NCI-H524 treated with DMSO at 0.1 percent for 48 hours (cell line): ENCODE results near the gene GXYLT2.

ENCODE experiments used
- DNase-seq: peaks from one replicate; lab custom pipeline; 2025; lab: John Stamatoyannopoulos, UW

The GXYLT2 gene

GRCh38 chr3:72932416-72932815 lies 44.6 kb downstream of the GXYLT2 start:
- no peak for DNase-seq

GRCh38 chr3:72938471-72939265 lies 50.8 kb downstream of the GXYLT2 start:
- DNase-seq, result peak; percentile 76

- no peak for DNase-seq
Observed at GRCh38 chr3:72941245-72941644, 53.4 kb downstream of the GXYLT2 start.

- no peak for DNase-seq
Observed at GRCh38 chr3:72942427-72942826, 54.6 kb downstream of the GXYLT2 start.

- DNase-seq, result no peak
Observed at GRCh38 chr3:72944696-72945095, 56.9 kb downstream of the GXYLT2 start.

- DNase-seq, result no peak
Observed at GRCh38 chr3:72947715-72948490, 60.1 kb downstream of the GXYLT2 start.

GRCh38 chr3:72949016-72949415 lies 61.2 kb downstream of the GXYLT2 start:
- DNase-seq, result no peak

- DNase-seq, result no peak
Observed at GRCh38 chr3:72950372-72950771, 62.5 kb downstream of the GXYLT2 start.

- no peak for DNase-seq
Observed at GRCh38 chr3:72950801-72951200, 63.0 kb downstream of the GXYLT2 start.

GRCh38 chr3:72951259-72951722 lies 63.4 kb downstream of the GXYLT2 start:
- no peak for DNase-seq

GRCh38 chr3:72953325-72953956 lies 65.6 kb downstream of the GXYLT2 start:
- no peak for DNase-seq

GRCh38 chr3:72957297-72957696 lies 69.5 kb downstream of the GXYLT2 start:
- DNase-seq, result no peak

- no peak for DNase-seq
Observed at GRCh38 chr3:72959336-72959735, 71.5 kb downstream of the GXYLT2 start.

- no peak for DNase-seq
Observed at GRCh38 chr3:72960812-72961518, 73.1 kb downstream of the GXYLT2 start.

GRCh38 chr3:72961752-72962151 lies 73.9 kb downstream of the GXYLT2 start:
- no peak for DNase-seq

GRCh38 chr3:72962317-72962716 lies 74.5 kb downstream of the GXYLT2 start:
- no peak for DNase-seq

GRCh38 chr3:72964633-72965032 lies 76.8 kb downstream of the GXYLT2 start:
- no peak for DNase-seq

GRCh38 chr3:72968266-72968664 lies 80.4 kb downstream of the GXYLT2 start:
- no peak for DNase-seq

- no peak for DNase-seq
Observed at GRCh38 chr3:72969766-72970165, 81.9 kb downstream of the GXYLT2 start.

- DNase-seq, result no peak
Observed at GRCh38 chr3:72970942-72971341, 83.1 kb downstream of the GXYLT2 start.

- no peak for DNase-seq
Observed at GRCh38 chr3:72972706-72973030, 84.8 kb downstream of the GXYLT2 start.

GRCh38 chr3:72973031-72973723 lies 85.3 kb downstream of the GXYLT2 start:
- no peak for DNase-seq
